Ammon's horn (tissue), 1 donor: ENCODE results near the gene COL25A1.
"Not testable (repeated sequence)": the region's sequence is repeated elsewhere in the genome, so short reads cannot be mapped to it uniquely, and the experiment has no call there.

Experiments
- DNase-seq: peaks from one replicate; pipeline ENCODE4 v3.0.0-alpha.2; 2016; ENCODE audit warnings: low spot score

The COL25A1 gene

GRCh38 chr4:109169170-109169569 is 133.3 kb downstream of the COL25A1 start:
- no peak for DNase-seq

GRCh38 chr4:109166586-109166985 is 135.9 kb downstream of the COL25A1 start:
- no peak for DNase-seq

GRCh38 chr4:109166126-109166525 is 136.3 kb downstream of the COL25A1 start:
- no peak for DNase-seq

GRCh38 chr4:109164011-109164410 is 138.4 kb downstream of the COL25A1 start:
- no peak for DNase-seq

- DNase-seq, result no peak
These were observed 139.0 kb downstream of the COL25A1 start for GRCh38 chr4:109163493-109163892.

- DNase-seq, result no peak
These were observed 139.7 kb downstream of the COL25A1 start for GRCh38 chr4:109162759-109163158.

- DNase-seq, result no peak
These were observed 142.0 kb downstream of the COL25A1 start for GRCh38 chr4:109160494-109160893.

- no peak for DNase-seq
These were observed 144.8 kb downstream of the COL25A1 start for GRCh38 chr4:109157696-109158095.

GRCh38 chr4:109157205-109157604 is 145.3 kb downstream of the COL25A1 start:
- DNase-seq, result no peak

- DNase-seq, result no peak
These were observed 146.1 kb downstream of the COL25A1 start for GRCh38 chr4:109156356-109156755.

GRCh38 chr4:109155682-109156283 is 146.7 kb downstream of the COL25A1 start:
- no peak for DNase-seq

- DNase-seq, result no peak
These were observed 147.4 kb downstream of the COL25A1 start for GRCh38 chr4:109155084-109155483.

- no peak for DNase-seq
These were observed 148.0 kb downstream of the COL25A1 start for GRCh38 chr4:109154424-109154823.

- no peak for DNase-seq
These were observed 152.6 kb downstream of the COL25A1 start for GRCh38 chr4:109149836-109150235.

GRCh38 chr4:109148577-109149075 is 153.8 kb downstream of the COL25A1 start:
- no peak for DNase-seq

- DNase-seq, result no peak
These were observed 155.3 kb downstream of the COL25A1 start for GRCh38 chr4:109147135-109147534.

- DNase-seq, result no peak
These were observed 156.0 kb downstream of the COL25A1 start for GRCh38 chr4:109146499-109146898.

GRCh38 chr4:109138125-109138524 is 164.3 kb downstream of the COL25A1 start:
- DNase-seq, result not testable (repeated sequence)

GRCh38 chr4:109134921-109135320 is 167.5 kb downstream of the COL25A1 start:
- DNase-seq, result no peak

GRCh38 chr4:109134268-109134667 is 168.2 kb downstream of the COL25A1 start:
- no peak for DNase-seq

GRCh38 chr4:109131559-109131958 is 170.9 kb downstream of the COL25A1 start:
- no peak for DNase-seq

GRCh38 chr4:109128589-109128988 is 173.9 kb downstream of the COL25A1 start:
- no peak for DNase-seq

GRCh38 chr4:109127866-109128265 is 174.6 kb downstream of the COL25A1 start:
- DNase-seq, result no peak

- no peak for DNase-seq
These were observed 175.6 kb downstream of the COL25A1 start for GRCh38 chr4:109126856-109127255.
